Peyer's patch (tissue), 4 donors: ENCODE data around the gene MGST2. TPM values are rescaled to one million over a fixed set of nuclear protein-coding genes. Genes with fewer than 3 reads are reported as not detected.

Experiments used
- DNase-seq, 3 donors: peaks; one replicate each; pipeline ENCODE4 v3.0.0-alpha.2; 2017 to 2019
- H3K27ac ChIP-seq, 4 donors: fragments of 200-600 bp; sonication (generic); one replicate each; pipeline ENCODE4 v1.5.1; 2016 to 2019
- H3K27me3 ChIP-seq, 2 donors: fragments of 200-600 bp; sonication (generic); one replicate each; pipeline ENCODE4 v1.5.1; 2019
- H3K36me3 ChIP-seq, 3 donors: fragments of 200-600 bp; sonication (generic); one replicate each; pipeline ENCODE4 v1.5.1; 2016 to 2019
- H3K4me1 ChIP-seq, 4 donors: fragments of 200-600 bp; sonication (generic); one replicate each; pipeline ENCODE4 v1.5.1; 2016 to 2019
- H3K4me3 ChIP-seq, 4 donors: fragments of 200-600 bp; sonication (generic); 1 replicate in 3 of 4; 2 replicates in 1 of 4; pipeline ENCODE4 v1.5.1; 2016 to 2019; ENCODE audit warnings: mild to moderate bottlenecking in 1 of 4
- H3K9me3 ChIP-seq, 4 donors: fragments of 200-600 bp; sonication (generic); one replicate each; pipeline ENCODE4 v1.5.1; 2016 to 2019; ENCODE audit warnings: mild to moderate bottlenecking in 1 of 4
- POLR2A ChIP-seq, 2 donors: fragments of 450-650 bp; IDR thresholded peaks; one replicate each; pipeline ENCODE4 v1.5.1; 2017; ENCODE audit warnings: antibody characterized with exemption in 2 of 2, mild to moderate bottlenecking in 2 of 2, moderate library complexity in 2 of 2
- total RNA-seq, 4 donors: library from RNA; depleted of rRNA; stranded (reverse); fragments of >200 nt; gene quantifications; one replicate each; pipeline ENCODE4 v1.1.0, GENCODE V29; 2016
- TF ChIP-seq, protein P1 (sequence below), 6 experiments: fragments of 450-650 bp in 4 of 6; fragments of 200-600 bp in 2 of 6; sonication (generic) in 1 of 6; IDR thresholded peaks; one replicate each; pipeline ENCODE4 v1.5.1; 2017 to 2019; ENCODE audit warnings: antibody characterized with exemption in 6 of 6, mild to moderate bottlenecking in 3 of 6, moderate library complexity in 1 of 6

Gene MGST2
- 100 to 1,000 TPM in 1 of 4 donors, 10 to 100 TPM in 3; 21.5 to 137 (median 83.4) TPM for total RNA-seq

DNA sequence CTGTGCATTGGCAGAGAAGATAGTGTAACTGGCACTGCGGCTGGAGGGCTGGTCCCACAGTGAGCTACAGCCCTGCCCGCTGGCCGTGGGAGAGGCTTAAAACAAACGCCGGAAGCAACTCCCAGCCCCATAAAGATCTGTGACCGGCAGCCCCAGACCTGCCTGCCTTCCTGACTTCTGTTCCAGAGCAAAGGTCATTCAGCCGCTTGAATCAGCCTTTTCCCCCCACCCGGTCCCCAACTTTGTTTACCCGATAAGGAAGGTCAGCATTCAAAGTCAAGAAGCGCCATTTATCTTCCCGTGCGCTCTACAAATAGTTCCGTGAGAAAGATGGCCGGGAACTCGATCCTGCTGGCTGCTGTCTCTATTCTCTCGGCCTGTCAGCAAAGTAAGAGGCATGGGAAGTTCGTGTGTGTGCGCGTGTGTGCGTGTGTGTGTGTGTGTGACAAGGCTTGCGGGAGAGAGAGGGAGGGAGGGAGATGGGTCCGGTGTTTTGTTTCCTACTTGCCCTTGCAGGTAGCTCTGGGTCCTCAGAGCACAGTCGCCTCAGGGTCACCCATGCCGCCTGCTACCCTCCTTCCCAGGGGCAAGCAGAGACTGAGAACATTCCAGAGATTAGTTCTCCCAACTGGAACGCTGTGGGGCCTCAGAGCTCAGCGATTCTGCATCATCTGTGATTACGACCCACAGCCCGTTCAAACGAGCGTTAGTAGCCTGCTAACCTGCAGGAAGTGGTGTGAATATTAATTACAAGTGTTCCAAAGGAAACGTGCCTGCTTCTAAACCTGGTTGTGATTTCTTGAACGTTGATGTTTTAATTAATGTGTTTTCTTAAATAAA is at the start of gene MGST2:
Gene MGST2 (plus strand): TSS at position 130 of the 840 bp plus-strand sequence. CDS start 201 bp downstream, at position 331.
- Histone ChIP-seq H3K9me3 (no peaks in the 10 kb centered on the region), H3K4me1 (peaks cover 0 to 24% (median 3%) of the 10 kb centered on the region in 4 donors), H3K4me3 (peak within 1 kb of the TSS; percentile 46 to 85 (median 54)), H3K36me3 (no peaks in the 10 kb centered on the region), H3K27ac (peak within 1 kb of the TSS; percentile 66 to 94 (median 77)), H3K27me3 (no peaks in the 10 kb centered on the region)
- peak; percentile 52 to 57 for TF ChIP-seq POLR2A (IDR thresholded peaks at IDR 0.05)
- TF ChIP-seq, protein P1, sequence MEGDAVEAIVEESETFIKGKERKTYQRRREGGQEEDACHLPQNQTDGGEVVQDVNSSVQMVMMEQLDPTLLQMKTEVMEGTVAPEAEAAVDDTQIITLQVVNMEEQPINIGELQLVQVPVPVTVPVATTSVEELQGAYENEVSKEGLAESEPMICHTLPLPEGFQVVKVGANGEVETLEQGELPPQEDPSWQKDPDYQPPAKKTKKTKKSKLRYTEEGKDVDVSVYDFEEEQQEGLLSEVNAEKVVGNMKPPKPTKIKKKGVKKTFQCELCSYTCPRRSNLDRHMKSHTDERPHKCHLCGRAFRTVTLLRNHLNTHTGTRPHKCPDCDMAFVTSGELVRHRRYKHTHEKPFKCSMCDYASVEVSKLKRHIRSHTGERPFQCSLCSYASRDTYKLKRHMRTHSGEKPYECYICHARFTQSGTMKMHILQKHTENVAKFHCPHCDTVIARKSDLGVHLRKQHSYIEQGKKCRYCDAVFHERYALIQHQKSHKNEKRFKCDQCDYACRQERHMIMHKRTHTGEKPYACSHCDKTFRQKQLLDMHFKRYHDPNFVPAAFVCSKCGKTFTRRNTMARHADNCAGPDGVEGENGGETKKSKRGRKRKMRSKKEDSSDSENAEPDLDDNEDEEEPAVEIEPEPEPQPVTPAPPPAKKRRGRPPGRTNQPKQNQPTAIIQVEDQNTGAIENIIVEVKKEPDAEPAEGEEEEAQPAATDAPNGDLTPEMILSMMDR (IDR thresholded peaks at IDR 0.05): peak in 1 of 6 experiments; percentile 7
- peak; percentile 47 to 93 (median 91) for DNase-seq

DNA sequence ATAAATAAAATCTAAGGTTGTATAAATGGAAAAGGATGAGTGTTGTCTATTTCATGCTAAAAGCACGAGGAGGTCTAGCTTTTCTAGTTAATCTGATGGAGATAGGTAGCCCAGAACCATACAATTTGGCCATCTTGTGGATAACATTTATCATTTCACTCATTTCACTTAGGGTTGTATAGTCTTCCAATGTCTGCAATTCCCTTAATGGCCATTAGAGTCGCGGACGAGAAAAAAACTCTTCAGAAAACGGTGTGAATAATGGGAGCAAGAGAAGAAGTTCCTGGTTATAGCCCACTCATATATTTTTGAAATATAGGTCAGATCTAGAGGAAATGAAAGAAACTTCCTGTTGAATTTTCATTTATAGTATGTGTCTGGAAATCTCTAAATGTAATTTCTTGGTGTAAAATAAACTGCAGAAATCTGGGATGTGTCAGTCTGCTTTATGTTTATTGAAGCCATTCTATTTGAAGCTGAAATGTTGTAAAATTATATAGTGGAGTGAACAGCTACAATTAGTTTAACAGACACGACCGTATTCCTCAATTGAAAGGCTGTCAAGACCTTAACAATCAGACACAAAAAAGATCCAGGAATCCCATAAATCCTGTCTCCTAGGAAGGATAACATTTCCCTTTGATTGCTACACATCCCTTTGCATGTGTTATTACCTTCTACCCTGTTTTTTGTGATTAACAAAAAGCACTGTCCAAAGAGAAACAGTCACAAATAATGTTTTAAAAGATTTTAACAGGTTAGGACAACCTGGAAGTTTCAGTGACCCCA is 47.7 kb upstream of the MGST2 start:
- DNase-seq: no peak
- no peaks in the 10 kb centered on the region for H3K36me3 ChIP-seq
- H3K4me1 ChIP-seq: no peaks in the 10 kb centered on the region
- H3K4me3 ChIP-seq: no peak overlapping the region
- no peaks in the 10 kb centered on the region for H3K9me3 ChIP-seq
- no peaks in the 10 kb centered on the region for H3K27me3 ChIP-seq
- TF ChIP-seq POLR2A (IDR thresholded peaks at IDR 0.05): no peak
- TF ChIP-seq, protein P1 (IDR thresholded peaks at IDR 0.05): peak in 4 of 6 experiments; percentile 17 to 34 (median 28)
- H3K27ac ChIP-seq: no peak overlapping the region

DNA sequence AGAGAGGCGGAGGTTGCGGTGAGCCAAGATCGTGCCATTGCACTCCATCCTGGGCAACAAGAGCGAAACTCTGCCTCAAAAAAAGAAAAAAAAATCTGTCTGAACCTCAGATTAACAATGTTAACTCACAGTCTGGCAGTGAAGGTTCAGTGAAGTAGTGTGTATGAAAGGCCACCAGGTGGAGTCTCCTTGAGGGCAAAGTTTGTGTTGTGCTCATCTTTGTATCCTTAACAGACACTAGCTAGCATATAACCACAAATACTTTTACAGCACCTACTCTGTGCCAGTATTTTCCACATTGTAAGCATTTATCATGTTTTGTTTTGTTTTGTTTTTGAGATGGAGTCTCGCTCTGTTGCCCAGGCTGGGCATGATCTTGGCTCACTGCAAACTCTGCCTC is 46.0 kb upstream of the MGST2 start:
- TF ChIP-seq, protein P1 (IDR thresholded peaks at IDR 0.05): peak in 5 of 6 experiments; percentile 16 to 74 (median 62)
- TF ChIP-seq POLR2A (IDR thresholded peaks at IDR 0.05): no peak
- no peaks in the 10 kb centered on the region for H3K36me3 ChIP-seq
- H3K9me3 ChIP-seq: no peaks in the 10 kb centered on the region

DNA sequence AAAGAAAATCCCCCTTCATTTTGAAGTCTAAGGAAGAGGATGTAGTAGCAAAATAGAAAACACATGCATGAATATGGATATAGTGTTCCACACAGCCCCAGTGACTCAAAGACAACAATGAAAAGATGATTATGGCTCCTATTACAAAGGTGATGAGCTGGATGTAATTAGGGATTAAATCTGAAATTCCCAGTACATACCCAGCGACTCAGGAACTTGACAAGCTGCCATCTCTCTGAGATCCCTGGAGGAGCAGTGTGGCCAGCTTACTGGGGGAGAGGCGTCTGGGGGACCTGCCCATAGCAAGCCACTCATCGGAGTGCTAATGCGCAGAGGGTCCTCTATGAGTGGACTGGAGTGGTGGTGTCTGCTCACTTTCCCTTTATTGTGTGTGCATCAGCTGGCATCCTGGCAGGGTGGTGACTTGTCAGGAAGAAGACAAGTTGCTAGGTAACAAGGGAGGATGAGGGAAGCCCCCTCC is 42.7 kb upstream of the MGST2 start:
- Histone ChIP-seq H3K9me3 (no peaks in the 10 kb centered on the region), H3K27me3 (no peaks in the 10 kb centered on the region), H3K4me1 (no peaks in the 10 kb centered on the region), H3K4me3 (no peak overlapping the region), H3K36me3 (no peaks in the 10 kb centered on the region), H3K27ac (no peak overlapping the region)
- no peak for DNase-seq
- TF ChIP-seq POLR2A (IDR thresholded peaks at IDR 0.05): no peak
- TF ChIP-seq, protein P1 (IDR thresholded peaks at IDR 0.05): no peak

More for the DNA sequence above, 46.0 kb upstream of the MGST2 start:
- Histone ChIP-seq H3K27ac (no peak overlapping the region), H3K4me1 (no peaks in the 10 kb centered on the region), H3K27me3 (no peaks in the 10 kb centered on the region), H3K4me3 (no peak overlapping the region)
- DNase-seq: peak in 1 of 3 donors; percentile 50

DNA sequence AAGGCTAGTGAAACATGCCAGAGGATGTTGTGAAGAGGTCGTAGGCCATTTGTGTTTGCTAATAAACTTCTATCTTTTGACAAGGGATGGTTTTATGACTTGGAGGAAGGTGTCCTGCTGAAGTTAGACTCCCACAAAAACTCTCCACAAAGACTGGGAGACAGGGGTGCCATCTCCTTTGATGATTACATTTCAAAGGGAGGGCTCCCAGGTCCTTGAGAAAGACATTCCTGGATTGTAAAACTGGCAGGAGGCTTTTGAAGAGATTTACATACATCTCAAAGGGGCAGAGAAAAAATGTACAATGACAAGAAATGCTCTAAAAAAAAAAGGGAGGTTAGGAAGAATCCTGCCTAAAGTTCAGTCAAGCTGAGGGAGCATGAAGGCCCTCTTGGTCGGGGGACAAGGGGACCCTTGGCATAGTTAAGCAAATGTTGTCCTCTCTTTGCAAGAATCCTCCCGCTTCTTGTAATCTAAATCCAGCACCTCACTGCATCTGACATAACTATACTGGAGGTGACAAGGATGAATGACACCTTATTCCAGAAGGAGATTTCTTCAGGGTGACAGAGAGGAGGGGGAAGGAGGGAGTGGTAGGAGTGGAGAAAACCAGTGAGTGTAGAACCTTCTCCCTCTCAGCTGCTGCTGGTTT is 41.1 kb upstream of the MGST2 start:
- no peak overlapping the region for H3K27ac ChIP-seq
- H3K9me3 ChIP-seq: no peaks in the 10 kb centered on the region
- no peaks in the 10 kb centered on the region for H3K36me3 ChIP-seq
- TF ChIP-seq, protein P1 (IDR thresholded peaks at IDR 0.05): no peak
- TF ChIP-seq POLR2A (IDR thresholded peaks at IDR 0.05): no peak
- H3K4me3 ChIP-seq: no peak overlapping the region
- DNase-seq: no peak
- H3K27me3 ChIP-seq: no peaks in the 10 kb centered on the region
- H3K4me1 ChIP-seq: no peaks in the 10 kb centered on the region
